ENCODE measurements around the gene KITLG. TPM values are rescaled to one million over a fixed set of nuclear protein-coding genes. Genes with fewer than 3 reads are reported as not detected.

The KITLG gene
- total and polyA plus RNA-seq, 2 of the 8 experiments (the other 6 are each of a cell fraction or from before 2014, with no cell fraction given) = 1.3 to 7.8 TPM

DNA sequence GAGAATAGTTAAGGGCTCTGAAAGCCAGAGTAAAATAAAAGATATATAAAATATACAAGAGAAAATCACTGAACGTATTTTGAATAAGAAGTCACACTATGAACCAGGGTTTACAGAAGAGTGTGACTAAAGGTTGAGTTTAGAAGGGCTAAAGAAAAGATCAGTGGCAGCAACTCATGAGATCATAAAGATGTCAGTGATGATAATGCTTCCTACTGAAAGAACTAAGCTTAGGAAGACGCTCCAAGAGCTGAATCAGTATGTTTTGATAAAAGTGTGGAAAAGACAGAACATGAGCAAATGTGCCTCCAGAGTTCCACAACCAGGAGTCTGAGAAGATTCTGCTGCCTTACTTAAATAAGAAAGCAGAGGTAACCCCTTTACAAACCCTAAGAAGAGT is 74.6 kb downstream of the KITLG start (continued):
- TF ChIP-seq CHD7 (IDR thresholded peaks at IDR 0.05; ENCODE audit: insufficient replicate concordance, low read length) (no peak), CTBP2 (IDR thresholded peaks at IDR 0.05; ENCODE audit: borderline replicate concordance, insufficient read depth, insufficient read length, low read length) (no peak), TEAD4 (IDR thresholded peaks at IDR 0.05; ENCODE audit: low read depth, low read length) (no peak)
